ENCODE data around the gene PODXL2.

Gene PODXL2

GRCh38 chr3:127606086-127606805 lies 22.7 kb upstream of the PODXL2 start:
- no peak for DNase-seq

GRCh38 chr3:127606981-127607595 lies 21.9 kb upstream of the PODXL2 start:
- no peak for DNase-seq

GRCh38 chr3:127607675-127608361 lies 21.2 kb upstream of the PODXL2 start:
- DNase-seq = no peak

- DNase-seq = no peak
Observed at GRCh38 chr3:127608362-127608718, 20.6 kb upstream of the PODXL2 start.

DNA sequence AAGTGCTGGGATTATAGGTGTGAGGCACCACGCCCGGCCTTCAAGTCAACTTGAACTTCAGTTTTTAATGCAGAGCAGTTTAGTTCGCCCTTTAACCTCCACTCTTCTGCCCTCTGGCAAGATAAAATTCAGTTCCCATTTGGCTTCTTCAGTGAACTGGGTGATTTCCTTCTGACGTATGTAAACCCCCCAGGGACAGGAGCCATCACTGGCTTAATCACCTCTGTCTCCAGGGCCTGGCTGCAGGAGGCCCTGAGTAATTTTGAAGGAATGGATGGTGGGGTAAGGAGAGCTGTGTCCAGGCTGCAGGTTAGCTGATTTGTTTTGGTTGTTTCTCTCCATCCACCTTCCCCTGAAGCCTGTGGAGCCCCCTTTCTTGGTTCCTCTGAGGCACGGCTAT lies 18.9 kb upstream of the PODXL2 start:
- DNase-seq = no peak

GRCh38 chr3:127611251-127611650 lies 17.7 kb upstream of the PODXL2 start:
- DNase-seq = no peak

DNA sequence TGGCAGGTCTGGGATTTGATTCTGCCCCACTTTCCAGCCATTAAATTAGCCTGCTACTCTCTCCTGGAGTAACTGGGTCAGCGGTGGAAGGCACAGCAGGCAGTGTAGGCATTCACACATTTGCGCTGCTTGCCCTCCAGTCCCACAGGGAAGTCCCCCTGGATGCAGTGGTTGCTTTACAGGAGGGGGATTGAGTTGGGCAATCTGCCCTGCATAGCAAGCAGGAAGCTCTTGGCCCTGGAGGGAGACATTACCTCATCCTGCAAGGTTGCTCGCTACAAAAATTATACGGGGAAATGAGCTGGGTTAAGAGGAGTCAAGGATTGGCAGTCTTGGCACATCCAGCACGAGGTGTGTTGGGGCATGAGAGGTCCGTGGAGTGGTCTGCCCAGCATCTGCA lies 16.0 kb upstream of the PODXL2 start:
- DNase-seq = no peak

GRCh38 chr3:127613406-127613805 lies 15.6 kb upstream of the PODXL2 start:
- no peak for DNase-seq

DNA sequence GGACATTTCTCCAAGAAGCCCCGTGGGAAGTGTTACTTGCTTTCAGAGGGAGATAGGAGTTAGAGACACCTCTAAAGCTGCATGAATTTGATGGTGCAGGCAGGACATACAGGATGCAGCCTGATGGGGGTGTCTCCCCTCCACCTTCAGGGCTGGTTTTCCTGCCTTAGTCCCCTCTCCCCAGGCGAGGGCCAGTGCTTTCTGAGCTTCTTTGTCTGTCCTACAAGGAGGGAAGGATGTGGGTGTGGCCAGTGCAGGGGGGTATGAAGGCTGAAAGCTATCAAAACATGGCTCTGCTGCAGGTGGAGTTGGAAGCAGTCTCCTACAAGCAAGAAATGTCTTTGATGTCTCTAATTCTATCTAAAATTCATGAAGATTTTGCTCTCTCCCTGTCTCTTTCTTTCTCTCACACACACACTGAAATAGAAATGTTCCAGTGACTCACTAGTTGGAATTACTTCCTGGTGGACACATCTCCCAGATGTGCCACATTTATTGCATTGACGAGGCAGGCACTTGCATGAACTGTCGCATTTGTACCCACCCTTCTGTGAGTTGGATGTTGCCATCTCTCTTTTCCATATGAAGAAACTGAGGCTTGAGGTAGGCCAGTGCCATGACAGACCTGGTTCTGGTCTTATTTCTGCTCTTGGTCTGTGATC lies 13.9 kb upstream of the PODXL2 start:
- no peak for DNase-seq

DNA sequence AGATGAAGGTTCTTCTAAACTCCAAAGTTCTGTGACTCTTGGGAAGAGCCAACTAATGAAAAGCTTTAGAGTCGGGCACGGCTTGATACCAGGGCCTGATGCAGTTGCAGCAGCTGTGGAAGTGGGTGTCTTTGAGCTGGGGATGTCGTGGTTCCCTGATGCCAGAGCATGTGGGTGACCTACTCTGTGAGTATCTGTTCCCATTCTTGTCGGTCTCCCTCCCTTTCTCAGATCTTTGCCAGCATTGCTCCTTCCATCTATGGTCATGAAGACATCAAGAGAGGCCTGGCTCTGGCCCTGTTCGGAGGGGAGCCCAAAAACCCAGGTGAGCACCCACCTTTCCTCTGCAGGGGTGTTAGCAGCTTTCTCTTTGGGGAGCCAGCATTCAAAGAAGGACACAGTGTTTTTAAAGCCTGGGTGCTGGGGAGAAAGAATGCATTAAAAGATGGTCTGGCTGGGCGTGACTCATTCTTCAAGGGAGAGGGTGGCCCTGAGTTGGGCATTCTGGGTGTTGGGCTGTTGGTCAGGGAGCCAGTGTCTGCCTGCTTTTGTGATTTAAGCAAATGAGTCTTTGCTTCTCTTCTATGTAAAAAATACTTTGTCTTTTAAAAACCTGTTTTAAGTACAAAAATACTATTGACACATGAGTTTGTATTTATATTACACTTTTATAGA lies 13.2 kb upstream of the PODXL2 start:
- no peak for DNase-seq

- no peak for DNase-seq
Observed at GRCh38 chr3:127616836-127617605, 12.0 kb upstream of the PODXL2 start.

DNA sequence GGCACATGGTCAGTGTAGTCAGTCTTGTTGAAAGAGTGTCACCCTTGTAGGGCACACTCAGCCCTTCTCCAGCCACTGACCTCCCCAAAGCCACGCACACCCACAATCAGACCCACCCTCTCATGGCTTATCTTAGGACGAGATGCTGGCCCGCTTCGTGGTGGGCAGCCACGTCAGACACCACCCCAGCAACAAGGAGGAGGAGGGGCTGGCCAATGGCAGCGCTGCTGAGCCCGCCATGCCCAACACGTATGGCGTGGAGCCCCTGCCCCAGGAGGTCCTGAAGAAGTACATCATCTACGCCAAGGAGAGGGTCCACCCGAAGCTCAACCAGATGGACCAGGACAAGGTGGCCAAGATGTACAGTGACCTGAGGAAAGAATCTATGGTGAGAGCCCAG lies 10.1 kb upstream of the PODXL2 start:
- no peak for DNase-seq

GRCh38 chr3:127620637-127621375 lies 8.2 kb upstream of the PODXL2 start:
- no peak for DNase-seq

- no peak for DNase-seq
Observed at GRCh38 chr3:127622031-127622430, 7.0 kb upstream of the PODXL2 start.

GRCh38 chr3:127622772-127623576 lies 6.0 kb upstream of the PODXL2 start:
- no peak for DNase-seq

- no peak for DNase-seq
Observed at GRCh38 chr3:127624063-127624462, 4.9 kb upstream of the PODXL2 start.

DNA sequence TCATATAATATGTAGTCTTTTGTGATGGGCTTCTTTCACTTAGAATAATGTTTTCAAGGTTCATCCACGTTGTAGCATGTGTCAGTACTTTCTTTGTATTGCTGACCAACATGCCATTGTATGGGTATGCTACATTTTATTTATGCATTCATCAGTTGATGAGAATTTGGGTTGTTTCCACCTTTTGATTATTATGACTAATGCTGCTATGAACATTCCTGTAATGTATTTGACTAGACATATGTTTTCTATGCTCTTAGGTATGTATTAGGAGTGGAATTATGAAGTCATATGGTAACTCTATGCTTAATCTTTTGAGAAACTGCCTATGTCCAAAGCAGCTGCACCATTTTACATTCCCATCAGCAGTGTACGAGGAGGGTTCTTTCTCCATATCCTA lies 3.2 kb upstream of the PODXL2 start:
- DNase-seq = no peak

DNA sequence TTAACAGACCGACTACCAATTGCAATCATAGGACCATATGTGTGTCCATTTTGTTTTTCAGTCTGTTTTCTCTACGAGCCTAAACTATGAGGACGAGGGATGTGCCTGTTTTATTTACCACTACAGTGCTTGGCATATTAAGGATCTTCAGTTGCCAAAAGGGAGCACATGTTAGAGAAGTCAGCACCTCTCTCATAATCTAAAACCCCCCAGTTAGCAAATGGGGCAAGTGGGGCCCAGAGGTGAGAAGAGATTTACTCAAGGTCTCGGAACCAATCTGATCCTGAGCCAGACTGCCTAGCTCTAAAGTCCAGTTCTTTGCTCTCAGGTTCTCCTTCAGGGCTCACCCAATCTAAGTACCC lies 578 bp upstream of the PODXL2 start:
- no peak for DNase-seq

DNA sequence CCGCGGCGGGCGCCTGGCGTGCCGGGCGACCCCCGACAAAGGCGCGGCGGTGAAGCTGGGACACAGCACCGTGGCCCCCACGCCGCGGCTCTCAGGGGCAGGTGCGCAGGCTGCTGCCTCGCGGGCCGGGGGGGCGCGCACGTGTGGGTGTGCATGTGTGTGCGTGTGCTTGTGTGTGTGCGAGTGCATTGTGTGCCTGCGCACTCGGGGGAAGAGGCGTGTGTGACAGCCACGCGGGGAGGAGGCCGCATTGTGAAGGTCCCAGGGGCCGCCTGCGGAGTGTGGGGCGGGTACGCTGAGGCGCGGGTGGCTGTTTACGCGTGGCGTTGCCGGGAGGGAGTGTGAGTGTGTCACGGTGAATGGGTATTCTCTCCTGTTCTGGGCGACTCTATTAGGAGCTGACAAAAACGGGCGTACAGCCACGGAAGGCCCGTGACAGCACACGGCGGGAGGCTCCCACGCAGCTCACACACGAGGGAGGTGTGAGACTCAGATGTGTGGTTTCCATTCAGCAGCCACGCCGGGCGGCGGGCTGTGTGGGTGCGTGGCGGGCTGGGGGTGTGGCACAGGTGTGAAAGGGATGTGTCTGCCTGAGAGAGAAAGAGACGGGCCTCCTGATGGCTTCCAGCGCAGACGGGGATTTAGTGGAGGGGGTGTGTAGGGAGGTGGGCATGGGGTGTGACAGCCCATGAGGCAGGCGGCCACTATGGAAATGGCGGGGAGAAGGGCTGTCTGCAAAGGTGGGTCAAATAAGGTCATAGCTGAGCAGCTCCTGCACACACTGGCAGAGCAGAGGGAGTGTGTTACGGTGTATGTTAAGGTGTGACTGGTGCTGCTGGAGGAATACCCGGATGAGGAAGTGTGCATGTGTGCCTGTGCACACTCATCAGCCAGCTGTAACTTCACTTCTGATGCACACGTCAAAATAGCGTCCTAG lies 750 bp downstream of the PODXL2 start:
- DNase-seq = peak; percentile 43 to 50
